ENCODE results near the gene ELF4. TPM values are rescaled to one million over a fixed set of nuclear protein-coding genes. Genes with fewer than 3 reads are reported as not detected.

Gene ELF4
- total and polyA plus RNA-seq, 10 of the 15 experiments (the other 5 are each of a cell fraction or from before 2014, with no cell fraction given), result 4.0 to 36.7 (median 22.6) TPM

DNA sequence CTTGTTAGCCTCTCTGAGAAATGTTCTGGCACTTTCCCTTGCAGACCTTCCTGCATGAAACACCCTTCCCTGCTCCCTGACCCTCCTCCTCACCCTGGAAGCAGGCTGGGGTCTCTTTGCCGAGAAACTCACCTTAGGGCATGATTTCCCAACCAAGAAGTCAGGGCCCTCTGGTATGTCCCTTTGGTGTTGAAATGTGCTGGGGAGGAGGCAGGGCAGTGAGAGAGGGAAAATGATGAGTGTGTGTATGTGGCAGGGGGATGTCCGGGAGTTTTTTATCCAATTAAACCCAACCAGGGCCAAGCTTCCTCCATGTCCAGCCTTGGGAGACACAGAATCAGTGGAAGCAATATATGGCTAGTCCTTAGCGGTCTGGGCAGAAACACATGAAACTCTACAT, 5.1 kb downstream of the ELF4 start (continued):
- TF ChIP-seq BMI1 (IDR thresholded peaks at IDR 0.05; ENCODE audit: borderline replicate concordance), result no peak
- no peak for TF ChIP-seq LARP7 (IDR thresholded peaks at IDR 0.05)

DNA sequence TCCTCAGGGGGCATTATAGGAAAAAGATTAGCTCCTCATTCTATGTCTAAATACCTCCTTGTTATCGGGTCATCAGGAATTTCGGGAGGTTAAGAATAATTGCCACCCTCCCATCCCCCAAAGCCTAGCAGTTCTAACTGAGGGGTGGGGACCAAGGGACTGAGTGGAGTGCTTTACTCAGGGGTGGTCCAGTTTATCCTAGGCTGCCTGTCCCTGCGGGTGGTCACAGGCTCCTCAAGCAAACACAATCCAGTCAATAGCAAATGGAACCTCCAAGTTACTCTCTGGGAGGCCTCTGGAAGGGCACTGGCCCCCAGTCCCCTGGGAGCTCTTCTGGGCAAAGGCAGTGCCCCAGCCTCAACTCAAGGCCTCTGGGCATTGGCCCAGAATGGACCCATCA, 6.7 kb downstream of the ELF4 start:
- Histone ChIP-seq H4K20me1 (ENCODE audit: control insufficient read depth, insufficient read depth) (no peaks in the 10 kb centered on the region), H3K36me3 (ENCODE audit: control insufficient read depth in 2 of 2, insufficient read depth in 2 of 2, low read length in 1 of 2) (no peaks in the 10 kb centered on the region; a peak in 1 of 4 replicates), H3K4me3 (no peak overlapping the region), H3K4me2 (ENCODE audit: control insufficient read depth, insufficient read depth) (no peak overlapping the region), H3K27ac (ENCODE audit: control insufficient read depth, insufficient read depth) (no peak overlapping the region), H3K9ac (ENCODE audit: control insufficient read depth, insufficient read depth, low read length) (no peak overlapping the region), H2AFZ (ENCODE audit: control insufficient read depth, low read depth, low read length) (no peak overlapping the region), H3K4me1 (ENCODE audit: control insufficient read depth, insufficient read depth, low read length) (peaks cover under 1% of the 10 kb centered on the region), H3K9me3 (replicated peaks; ENCODE audit: control insufficient read depth, insufficient read depth, low read length) (no peaks in the 10 kb centered on the region), H3K79me2 (ENCODE audit: control insufficient read depth, insufficient read depth, low read length) (peaks cover 68% of the 10 kb centered on the region), H3K27me3 (replicated peaks in 1 of 2; ENCODE audit: control insufficient read depth in 2 of 2, insufficient read depth in 2 of 2, low read length in 1 of 2) (no peaks in the 10 kb centered on the region; a peak in 1 of 4 replicates)
- SMC1A ChIA-PET (ENCODE audit: uncharacterized antibody, unreplicated experiment), result interaction anchor here (1.5 kb wide), 1 partner anchor 18 kb away, joined by 3 read pairs; no protein-coding TSS in a partner anchor
- DNase-seq (ENCODE audit: low read depth, low spot score) (no peak), FAIRE-seq (no peak), ATAC-seq (no peak)
- intact Hi-C loops (cut with micrococcal nuclease; ENCODE audit: unreplicated experiment) (no loop called here), in situ Hi-C loops (cut with MboI) (no loop called here)
- CTCF ChIA-PET, result interaction anchor here (0.7 to 1.2 kb wide), 2 partner anchors 12 to 23 kb away, joined by 3 read pairs; no protein-coding TSS in a partner anchor
- TF ChIP-seq YY1 (IDR thresholded peaks at IDR 0.05; ENCODE audit: low read depth, low read length), result no peak
- POLR2A ChIA-PET, result no interaction called here
- 67% methylated on average over 3 of the region's 3 CpGs for WGBS (ENCODE audit: insufficient coverage, insufficient replicate concordance, low lambda C conversion rate, missing lambda C conversion rate)
- RAD21 ChIA-PET (ENCODE audit: unreplicated experiment), result no interaction called here
- BruUV-seq (replicated peaks), result no TSS peak

DNA sequence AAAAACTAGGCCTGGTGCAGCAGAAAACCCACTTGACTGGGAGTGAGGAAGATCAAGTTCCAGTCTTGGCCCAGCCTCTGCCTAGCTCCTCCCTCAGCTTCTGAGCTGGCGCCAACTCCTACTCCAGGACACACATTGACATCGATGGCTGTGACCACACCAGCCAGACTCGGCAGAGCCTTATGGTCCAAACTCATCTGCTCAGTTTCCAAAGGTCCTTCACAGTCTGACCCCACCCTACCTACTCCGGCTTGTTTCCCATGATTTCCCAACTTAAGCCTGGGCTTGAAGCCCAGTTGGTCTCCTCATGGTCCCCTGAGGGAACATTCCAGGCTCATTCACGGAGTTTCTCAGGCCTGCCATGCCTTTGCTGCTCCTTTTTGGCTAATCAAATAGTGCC, 10.1 kb downstream of the ELF4 start:
- H4K20me1 ChIP-seq (ENCODE audit: control insufficient read depth, insufficient read depth), result no peaks in the 10 kb centered on the region; the same call in 1 of the 2 replicates
- in situ Hi-C loops (cut with MboI), result no loop called here
- no peaks in the 10 kb centered on the region for H3K9me3 ChIP-seq (replicated peaks; ENCODE audit: control insufficient read depth, insufficient read depth, low read length)
- FAIRE-seq (no peak), DNase-seq (ENCODE audit: low read depth, low spot score) (no peak), ATAC-seq (no peak)
- ChIA-PET RAD21 (ENCODE audit: unreplicated experiment) (interaction anchor here (1.0 kb wide), 1 partner anchor 20 kb away, joined by 3 read pairs; no protein-coding TSS in a partner anchor), CTCF (no interaction called here), POLR2A (interaction anchor here (0.5 to 0.6 kb wide), 2 partner anchors 9 to 17 kb away, joined by 4 to 6 read pairs; no protein-coding TSS in a partner anchor), SMC1A (ENCODE audit: uncharacterized antibody, unreplicated experiment) (no interaction called here)
- WGBS (ENCODE audit: insufficient coverage, insufficient replicate concordance, low lambda C conversion rate, missing lambda C conversion rate), result 60% methylated on average over 5 of the region's 5 CpGs
- H3K9ac ChIP-seq (ENCODE audit: control insufficient read depth, insufficient read depth, low read length), result no peak overlapping the region
- no peak overlapping the region for H3K4me2 ChIP-seq (ENCODE audit: control insufficient read depth, insufficient read depth)
- no peak for TF ChIP-seq IRF4 (IDR thresholded peaks at IDR 0.05; ENCODE audit: low read depth, low read length)
- no peak for TF ChIP-seq FOS (IDR thresholded peaks at IDR 0.05; ENCODE audit: borderline replicate concordance, extremely low read depth, insufficient read length)
- TF ChIP-seq DPF2 (IDR thresholded peaks at IDR 0.05), result no peak
- no peak for TF ChIP-seq ZBED1 (IDR thresholded peaks at IDR 0.05; ENCODE audit: borderline replicate concordance)
- TF ChIP-seq RCOR1 (conservative IDR thresholded peaks at IDR 0.05; ENCODE audit: low read depth, low read length), result no peak
- no peak for TF ChIP-seq GABPA (IDR thresholded peaks at IDR 0.05; ENCODE audit: low read depth)
- no peak for TF ChIP-seq MAX (IDR thresholded peaks at IDR 0.05; ENCODE audit: low read depth, low read length)
- TF ChIP-seq RUNX3 (IDR thresholded peaks at IDR 0.05; ENCODE audit: low read length), result no peak
- TF ChIP-seq ELK1 (IDR thresholded peaks at IDR 0.05; ENCODE audit: low read depth, low read length), result no peak
- TF ChIP-seq CREB1 (IDR thresholded peaks at IDR 0.05; ENCODE audit: low read depth), result no peak
- no peak for TF ChIP-seq CREM (IDR thresholded peaks at IDR 0.05; ENCODE audit: low read depth)
- no peak for TF ChIP-seq MEF2A (IDR thresholded peaks at IDR 0.05; ENCODE audit: insufficient read depth, low read depth, low read length)
- TF ChIP-seq NFIC (IDR thresholded peaks at IDR 0.05; ENCODE audit: low read depth, low read length), result no peak
- no peak for TF ChIP-seq NR2C2 (IDR thresholded peaks at IDR 0.05; ENCODE audit: borderline replicate concordance, control insufficient read depth, insufficient read length, low read depth)
- TF ChIP-seq MEF2B (IDR thresholded peaks at IDR 0.05; ENCODE audit: partially characterized antibody, poor library complexity, severe bottlenecking), result no peak
- no peak overlapping the region for H3K4me3 ChIP-seq
- H3K27ac ChIP-seq (ENCODE audit: control insufficient read depth, insufficient read depth), result no peak overlapping the region
- no TSS peak for BruUV-seq (replicated peaks)
- intact Hi-C loops (cut with micrococcal nuclease; ENCODE audit: unreplicated experiment), result no loop called here
- no peak overlapping the region for H2AFZ ChIP-seq (ENCODE audit: control insufficient read depth, low read depth, low read length)
- no peaks in the 10 kb centered on the region for H3K27me3 ChIP-seq (replicated peaks in 1 of 2; ENCODE audit: control insufficient read depth in 2 of 2, insufficient read depth in 2 of 2, low read length in 1 of 2)
- H3K79me2 ChIP-seq (ENCODE audit: control insufficient read depth, insufficient read depth, low read length), result peaks cover 53% of the 10 kb centered on the region
- no peaks in the 10 kb centered on the region for H3K4me1 ChIP-seq (ENCODE audit: control insufficient read depth, insufficient read depth, low read length)
- no peaks in the 10 kb centered on the region; a peak in 1 of 4 replicates for H3K36me3 ChIP-seq (ENCODE audit: control insufficient read depth in 2 of 2, insufficient read depth in 2 of 2, low read length in 1 of 2)

Data from GM12878 (cell line).